ENCODE results near the gene PARVA.

DNA sequence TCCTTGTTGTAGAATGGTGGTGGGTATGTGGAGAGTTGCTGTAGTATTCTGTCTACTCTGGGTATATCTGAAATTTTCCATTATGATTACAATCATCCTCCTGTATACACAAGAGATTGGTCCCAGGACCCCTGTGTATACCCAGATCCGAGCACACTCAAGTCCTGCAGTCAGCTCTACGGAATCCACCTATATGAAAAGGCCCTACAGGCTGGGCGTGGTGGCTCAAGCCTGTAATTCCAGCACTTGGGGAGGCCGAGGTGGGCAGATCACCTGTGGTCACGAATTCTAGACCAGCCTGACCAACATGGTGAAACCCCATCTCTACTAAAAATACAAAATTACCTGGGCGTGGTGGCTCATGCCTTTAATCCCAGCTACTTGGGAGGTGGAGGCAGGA, 17.2 kb downstream of the PARVA start:
- TF ChIP-seq TAF1 (IDR thresholded peaks at IDR 0.05; ENCODE audit: borderline replicate concordance, low read depth, low read length) (no peak), POLR2A (IDR thresholded peaks at IDR 0.05; ENCODE audit: low read depth, low read length) (no peak), POLR2AphosphoS5 (IDR thresholded peaks at IDR 0.05; ENCODE audit: low read depth, low read length) (no peak)
